ENCODE measurements around the gene NEURL2.
"Not testable (repeated sequence)": the region's sequence is repeated elsewhere in the genome, so short reads cannot be mapped to it uniquely, and the experiment has no call there.

The NEURL2 gene

DNA sequence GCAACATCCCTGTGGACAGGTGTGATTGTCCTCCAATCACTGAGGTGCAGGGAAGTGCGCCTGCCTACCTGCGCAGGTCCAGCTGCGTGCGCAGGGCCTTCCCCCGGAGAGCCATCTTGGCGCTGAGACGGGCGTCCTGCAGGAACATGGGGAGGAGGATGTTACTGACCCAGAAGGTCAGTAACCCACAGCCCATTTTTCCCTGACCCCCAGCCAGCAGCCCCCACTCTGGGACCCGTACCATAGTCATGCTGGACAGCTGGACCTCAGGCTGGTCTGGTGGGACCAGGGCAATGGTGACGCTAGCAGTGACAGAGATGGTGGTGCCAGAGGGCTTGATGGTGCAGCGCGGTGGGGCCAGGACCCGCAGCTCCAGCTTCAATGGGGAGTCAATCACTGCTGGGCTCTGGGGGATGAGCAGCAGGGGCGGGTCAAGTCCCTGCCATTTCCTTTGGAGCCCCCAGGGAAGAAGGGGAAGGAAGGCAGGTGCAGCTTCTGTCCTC is 11.2 kb upstream of the NEURL2 start:
- Histone ChIP-seq H3K27me3 (ENCODE audit: insufficient read depth, poor library complexity, severe bottlenecking) (no peaks in the 10 kb centered on the region), H3K36me3 (ENCODE audit: low read depth) (peaks cover 8% of the 10 kb centered on the region), H3K4me3 (ENCODE audit: severe bottlenecking) (no peak overlapping the region), H3K9me3 (ENCODE audit: severe bottlenecking) (no peaks in the 10 kb centered on the region), H3K27ac (ENCODE audit: poor library complexity, severe bottlenecking) (no peak overlapping the region), H3K4me1 (ENCODE audit: insufficient read depth, poor library complexity, severe bottlenecking) (peaks cover 10% of the 10 kb centered on the region)
- DNase-seq (ENCODE audit: low spot score) (no peak), ATAC-seq (ENCODE audit: low read depth) (no peak)
- TF ChIP-seq, protein P1, sequence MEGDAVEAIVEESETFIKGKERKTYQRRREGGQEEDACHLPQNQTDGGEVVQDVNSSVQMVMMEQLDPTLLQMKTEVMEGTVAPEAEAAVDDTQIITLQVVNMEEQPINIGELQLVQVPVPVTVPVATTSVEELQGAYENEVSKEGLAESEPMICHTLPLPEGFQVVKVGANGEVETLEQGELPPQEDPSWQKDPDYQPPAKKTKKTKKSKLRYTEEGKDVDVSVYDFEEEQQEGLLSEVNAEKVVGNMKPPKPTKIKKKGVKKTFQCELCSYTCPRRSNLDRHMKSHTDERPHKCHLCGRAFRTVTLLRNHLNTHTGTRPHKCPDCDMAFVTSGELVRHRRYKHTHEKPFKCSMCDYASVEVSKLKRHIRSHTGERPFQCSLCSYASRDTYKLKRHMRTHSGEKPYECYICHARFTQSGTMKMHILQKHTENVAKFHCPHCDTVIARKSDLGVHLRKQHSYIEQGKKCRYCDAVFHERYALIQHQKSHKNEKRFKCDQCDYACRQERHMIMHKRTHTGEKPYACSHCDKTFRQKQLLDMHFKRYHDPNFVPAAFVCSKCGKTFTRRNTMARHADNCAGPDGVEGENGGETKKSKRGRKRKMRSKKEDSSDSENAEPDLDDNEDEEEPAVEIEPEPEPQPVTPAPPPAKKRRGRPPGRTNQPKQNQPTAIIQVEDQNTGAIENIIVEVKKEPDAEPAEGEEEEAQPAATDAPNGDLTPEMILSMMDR (IDR thresholded peaks at IDR 0.05; ENCODE audit: poor library complexity, severe bottlenecking), result no peak

- peaks cover 15% of the 10 kb centered on the region for H3K36me3 ChIP-seq (ENCODE audit: low read depth)
Observed at GRCh38 chr20:45901332-45901731, 10.3 kb upstream of the NEURL2 start.

GRCh38 chr20:45899046-45899835 is 8.2 kb upstream of the NEURL2 start:
- Histone ChIP-seq H3K27ac (ENCODE audit: poor library complexity, severe bottlenecking) (no peak overlapping the region), H3K36me3 (ENCODE audit: low read depth) (peaks cover 25% of the 10 kb centered on the region), H3K27me3 (ENCODE audit: insufficient read depth, poor library complexity, severe bottlenecking) (no peaks in the 10 kb centered on the region), H3K4me3 (ENCODE audit: severe bottlenecking) (no peak overlapping the region), H3K4me1 (ENCODE audit: insufficient read depth, poor library complexity, severe bottlenecking) (no peaks in the 10 kb centered on the region), H3K9me3 (ENCODE audit: severe bottlenecking) (no peaks in the 10 kb centered on the region)
- ATAC-seq (ENCODE audit: low read depth) (no peak), DNase-seq (ENCODE audit: low spot score) (no peak)
- TF ChIP-seq, protein P1 (IDR thresholded peaks at IDR 0.05; ENCODE audit: poor library complexity, severe bottlenecking), result no peak

More at GRCh38 chr20:45901332-45901731, 10.3 kb upstream of the NEURL2 start:
- H3K27me3 ChIP-seq (ENCODE audit: insufficient read depth, poor library complexity, severe bottlenecking); H3K27ac ChIP-seq (ENCODE audit: poor library complexity, severe bottlenecking); H3K4me3 ChIP-seq (ENCODE audit: severe bottlenecking); ATAC-seq (ENCODE audit: low read depth); H3K9me3 ChIP-seq (ENCODE audit: severe bottlenecking); DNase-seq (ENCODE audit: low spot score): not testable (repeated sequence)
- H3K4me1 ChIP-seq (ENCODE audit: insufficient read depth, poor library complexity, severe bottlenecking), result peaks cover 10% of the 10 kb centered on the region

GRCh38 chr20:45898285-45898684 is 7.3 kb upstream of the NEURL2 start:
- no peaks in the 10 kb centered on the region for H3K27me3 ChIP-seq (ENCODE audit: insufficient read depth, poor library complexity, severe bottlenecking)
- no peak overlapping the region for H3K4me3 ChIP-seq (ENCODE audit: severe bottlenecking)
- ATAC-seq (ENCODE audit: low read depth) (no peak), DNase-seq (ENCODE audit: low spot score) (no peak)
- peaks cover 31% of the 10 kb centered on the region for H3K36me3 ChIP-seq (ENCODE audit: low read depth)
- H3K27ac ChIP-seq (ENCODE audit: poor library complexity, severe bottlenecking), result no peak overlapping the region
- TF ChIP-seq, protein P1 (IDR thresholded peaks at IDR 0.05; ENCODE audit: poor library complexity, severe bottlenecking), result no peak
- H3K4me1 ChIP-seq (ENCODE audit: insufficient read depth, poor library complexity, severe bottlenecking), result no peaks in the 10 kb centered on the region
- no peaks in the 10 kb centered on the region for H3K9me3 ChIP-seq (ENCODE audit: severe bottlenecking)

DNA sequence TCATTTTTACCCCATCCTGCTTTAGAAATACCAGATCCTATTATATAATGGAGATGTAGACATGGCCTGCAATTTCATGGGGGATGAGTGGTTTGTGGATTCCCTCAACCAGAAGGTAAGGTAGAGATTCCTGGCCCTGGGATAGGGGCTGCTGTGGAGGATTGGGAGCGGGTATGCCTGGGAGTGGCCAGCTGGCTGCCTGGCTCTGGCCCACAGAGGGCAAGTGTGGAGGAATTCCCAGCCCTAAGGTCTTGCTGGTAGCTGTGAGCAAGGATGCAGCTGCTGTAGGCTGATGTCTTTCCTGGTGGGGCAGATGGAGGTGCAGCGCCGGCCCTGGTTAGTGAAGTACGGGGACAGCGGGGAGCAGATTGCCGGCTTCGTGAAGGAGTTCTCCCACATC is 6.7 kb upstream of the NEURL2 start:
- Histone ChIP-seq H3K36me3 (ENCODE audit: low read depth) (peaks cover 36% of the 10 kb centered on the region), H3K9me3 (ENCODE audit: severe bottlenecking) (no peaks in the 10 kb centered on the region), H3K27ac (ENCODE audit: poor library complexity, severe bottlenecking) (no peak overlapping the region), H3K27me3 (ENCODE audit: insufficient read depth, poor library complexity, severe bottlenecking) (no peaks in the 10 kb centered on the region), H3K4me3 (ENCODE audit: severe bottlenecking) (no peak overlapping the region), H3K4me1 (ENCODE audit: insufficient read depth, poor library complexity, severe bottlenecking) (no peaks in the 10 kb centered on the region)
- DNase-seq (ENCODE audit: low spot score), result peak; percentile 76
- TF ChIP-seq, protein P1 (IDR thresholded peaks at IDR 0.05; ENCODE audit: poor library complexity, severe bottlenecking), result no peak
- no peak for ATAC-seq (ENCODE audit: low read depth)

All from RWPE2 (cell line).